Muscle layer of duodenum (tissue), 2 donors: ENCODE data around the gene ABI2.

Source experiments
- H3K27ac ChIP-seq: one replicate; pipeline ENCODE4 v1.7.0; 2013; ENCODE audit warnings: mild to moderate bottlenecking, low read length
- H3K27me3 ChIP-seq: one replicate; pipeline ENCODE4 v1.7.0; 2013; ENCODE audit warnings: low read depth, mild to moderate bottlenecking, control low read depth, low read length
- H3K36me3 ChIP-seq, 2 donors: one replicate each; pipeline ENCODE4 v1.7.0; 2013; ENCODE audit warnings: low read length in 2 of 2, control low read depth in 1 of 2, mild to moderate bottlenecking in 1 of 2; ENCODE audit not compliant: insufficient read depth in 2 of 2, control insufficient read depth in 1 of 2
- H3K4me1 ChIP-seq, 2 donors: one replicate each; pipeline ENCODE4 v1.7.0; 2013; ENCODE audit warnings: low read length in 2 of 2, mild to moderate bottlenecking in 2 of 2, control low read depth in 1 of 2, moderate library complexity in 1 of 2; ENCODE audit not compliant: insufficient read depth in 2 of 2, control insufficient read depth in 1 of 2
- H3K4me3 ChIP-seq, 2 donors: one replicate each; pipeline ENCODE4 v1.7.0; 2013; ENCODE audit warnings: low read length in 2 of 2, low read depth in 1 of 2, mild to moderate bottlenecking in 1 of 2
- H3K9me3 ChIP-seq, 2 donors: one replicate each; pipeline ENCODE4 v1.7.0; 2013; ENCODE audit warnings: low read length in 2 of 2, control low read depth in 1 of 2, mild to moderate bottlenecking in 1 of 2; ENCODE audit not compliant: control insufficient read depth in 1 of 2
- donor health status: healthy.

ABI2 gene

DNA sequence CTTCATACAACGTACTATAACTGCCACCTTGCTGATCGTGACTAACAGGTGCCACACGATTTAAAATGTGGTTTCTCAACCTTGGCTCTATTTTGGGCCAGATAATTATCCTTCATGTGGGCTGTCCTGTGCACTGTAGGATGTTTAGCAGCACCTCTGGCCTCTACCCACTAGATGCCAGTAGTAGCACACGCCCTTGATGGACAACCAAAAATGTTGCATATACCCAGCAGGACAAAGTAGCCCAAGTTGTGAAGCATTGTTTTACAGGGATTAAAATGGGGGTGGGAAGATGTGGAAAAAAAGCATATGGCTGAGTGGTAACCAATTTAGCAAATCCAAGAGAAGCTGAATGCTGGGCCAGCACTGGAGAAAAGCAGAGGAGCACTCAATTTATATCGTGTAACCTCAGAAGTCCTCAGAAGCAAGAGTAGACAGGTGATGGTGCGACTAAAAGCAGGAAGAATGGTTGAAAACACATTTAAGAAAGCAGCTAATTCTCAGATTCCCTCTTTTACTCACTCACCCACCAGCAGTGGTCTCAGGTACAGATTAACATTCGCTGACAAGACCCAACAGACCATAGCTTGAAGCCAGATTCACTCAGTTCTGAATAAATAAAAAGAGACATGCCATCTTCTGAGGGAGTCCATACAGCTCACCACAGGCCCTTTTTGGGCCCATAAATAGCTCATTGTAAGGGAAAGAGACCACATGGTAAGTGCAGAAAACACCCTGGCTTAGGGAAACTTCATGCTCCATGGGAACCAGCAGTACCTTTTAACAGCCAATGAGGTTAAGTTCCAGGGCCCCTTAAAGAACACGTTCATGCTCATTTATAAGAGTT, 156.3 kb downstream of the ABI2 start:
- Histone ChIP-seq H3K9me3 (no peaks in the 10 kb centered on the region), H3K36me3 (peaks cover under 1% of the 10 kb centered on the region in 2 donors)

DNA sequence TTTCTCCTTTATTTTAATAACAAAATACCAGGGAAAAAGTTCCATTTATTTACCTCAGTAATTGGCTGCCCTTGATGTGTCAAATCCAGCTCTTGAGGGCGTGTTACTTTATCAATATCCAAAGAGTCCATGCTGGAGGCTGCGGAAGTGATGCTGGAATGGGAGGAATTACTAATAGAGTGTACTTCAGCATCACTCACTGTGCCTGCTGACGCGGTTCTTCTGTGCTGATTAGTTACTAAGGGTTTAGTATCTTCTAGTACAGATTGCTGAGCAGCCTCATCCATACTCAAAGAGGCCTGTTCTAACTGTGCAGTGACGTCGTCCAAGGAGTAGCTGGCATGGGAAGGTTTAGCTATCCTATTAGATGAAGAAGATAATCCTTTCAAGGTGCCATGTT, 161.3 kb downstream of the ABI2 start:
- Histone ChIP-seq H3K9me3 (no peaks in the 10 kb centered on the region), H3K36me3 (peaks cover 8 to 16% of the 10 kb centered on the region in 2 donors), H3K27me3 (no peaks in the 10 kb centered on the region), H3K27ac (peak overlapping the region; percentile 58), H3K4me3 (no peak overlapping the region), H3K4me1 (no peaks in the 10 kb centered on the region)

More for the DNA sequence above, 156.3 kb downstream of the ABI2 start:
- H3K27me3 ChIP-seq = no peaks in the 10 kb centered on the region
- no peak overlapping the region for H3K27ac ChIP-seq
- H3K4me3 ChIP-seq = no peak overlapping the region
- no peaks in the 10 kb centered on the region for H3K4me1 ChIP-seq

DNA sequence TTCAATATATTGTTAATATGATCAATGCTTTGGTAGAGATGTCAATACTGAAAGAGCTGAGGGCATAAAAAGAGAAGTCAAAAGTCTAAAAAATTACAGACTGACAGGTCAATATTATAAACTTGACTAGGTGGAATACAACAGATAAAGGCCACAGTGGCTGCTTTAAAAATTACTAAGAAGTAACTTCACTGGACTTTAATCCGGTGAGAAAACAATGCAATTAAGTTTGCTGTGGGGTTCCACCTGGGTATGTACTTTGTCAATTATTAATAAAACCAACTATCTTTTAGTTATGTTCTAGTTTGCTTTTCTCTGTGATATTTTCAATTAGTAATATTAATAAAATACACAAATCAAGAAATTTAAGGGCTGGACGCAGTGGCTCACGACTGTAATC, 162.2 kb downstream of the ABI2 start:
- no peaks in the 10 kb centered on the region for H3K27me3 ChIP-seq
- H3K27ac ChIP-seq = peak overlapping the region; percentile 58
- no peak overlapping the region for H3K4me3 ChIP-seq
- no peaks in the 10 kb centered on the region for H3K4me1 ChIP-seq
- peaks cover 8 to 16% of the 10 kb centered on the region in 2 donors for H3K36me3 ChIP-seq
- no peaks in the 10 kb centered on the region for H3K9me3 ChIP-seq

DNA sequence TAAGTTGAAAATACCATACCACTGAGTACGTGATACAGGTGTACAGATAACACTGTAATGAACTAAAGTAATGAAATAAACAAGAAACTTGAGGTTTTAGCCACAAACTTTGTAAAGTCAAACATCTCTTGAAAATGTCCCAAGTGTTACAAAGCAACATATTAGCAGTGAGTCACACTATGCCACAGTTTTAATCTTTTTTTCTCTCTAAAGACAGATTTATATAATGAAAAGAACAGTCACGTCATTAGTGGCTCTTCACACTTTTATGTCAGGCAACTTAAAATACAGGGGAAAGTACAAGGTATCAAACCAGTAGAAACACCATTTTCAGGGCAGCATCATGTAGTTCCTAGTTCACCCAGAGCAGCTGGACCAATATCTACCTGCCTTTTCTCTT, 164.8 kb downstream of the ABI2 start:
- no peak overlapping the region for H3K27ac ChIP-seq
- H3K9me3 ChIP-seq = no peaks in the 10 kb centered on the region
- no peaks in the 10 kb centered on the region for H3K27me3 ChIP-seq
- peaks cover 0 to 5% of the 10 kb centered on the region in 2 donors for H3K4me1 ChIP-seq
- H3K4me3 ChIP-seq = no peak overlapping the region
- peaks cover 8 to 16% of the 10 kb centered on the region in 2 donors for H3K36me3 ChIP-seq
